K562 (cell line): ENCODE measurements around the gene IRX6. TPM values are rescaled to one million over a fixed set of nuclear protein-coding genes. Genes with fewer than 3 reads are reported as not detected.

ENCODE experiments used
- ATAC-seq: fragments of 200-7000 bp; cut with Tn5 transposase; 3 replicates; pipeline ENCODE4 v1.9.1; 2020; ENCODE audit warnings: moderate library complexity
- BruUV-seq: library from RNA; stranded (reverse); fragments of 400-500 nt; replicated peaks from 2 replicates; lab custom pipeline; 2021; lab: Mats Ljungman, UMichigan
- CTCF ChIA-PET: fragments of 300-600 bp; formaldehyde crosslinking; extraction: SDS; loops from one replicate; lab custom pipeline; 2021; ENCODE audit warnings: low intra/inter-chr PET ratio; lab: Yijun Ruan, JAX
- POLR2A ChIA-PET: fragments of 300-600, 350-650 bp; sonication (Branson Sonifier 250); formaldehyde crosslinking; extraction: SDS; loops from one replicate; lab custom pipeline; 2021; ENCODE audit warnings: antibody characterized with exemption, inconsistent platforms; lab: Yijun Ruan, JAX
- DNase-seq, 4 experiments: peaks; one replicate each; pipeline versions ENCODE4 v3.0.0 to v3.0.0-alpha.2; 2011 to 2018; ENCODE audit warnings: low spot score in 3 of 4, mixed read lengths in 3 of 4; ENCODE audit errors: extremely low read depth in 1 of 4
- FAIRE-seq: peaks from 2 replicates; lab custom pipeline; 2011; peaks lifted over from hg19 to GRCh38; lab: Jason Lieb, UNC
- H2AFZ ChIP-seq: 2 replicates; pipeline ENCODE4 v1.6.0; 2011; ENCODE audit warnings: low read depth, low read length, control low read depth, inconsistent platforms
- H3K27ac ChIP-seq: fragments of 200-600 bp; 3 replicates; pipeline ENCODE4 v1.8.0; 2011; ENCODE audit warnings: low read depth, mild to moderate bottlenecking, control low read depth, inconsistent platforms, low read length, moderate library complexity, mixed read lengths; ENCODE audit errors: extremely low read depth
- H3K27me3 ChIP-seq, 2 experiments: fragments of 300-600 bp in 1 of 2; 2 replicates in 1 of 2; 3 replicates in 1 of 2; pipeline versions ENCODE4 v1.6.0 to v1.8.0; 2011; ENCODE audit warnings: inconsistent platforms in 2 of 2, low read length in 2 of 2, mild to moderate bottlenecking in 1 of 2, mixed read lengths in 1 of 2, moderate library complexity in 1 of 2; ENCODE audit not compliant: control insufficient read depth in 2 of 2, insufficient read depth in 2 of 2
- H3K36me3 ChIP-seq: fragments of 300-600 bp; 3 replicates; pipeline ENCODE4 v1.8.0; 2011; ENCODE audit warnings: mild to moderate bottlenecking, low read length, inconsistent platforms; ENCODE audit not compliant: control insufficient read depth, insufficient read depth
- H3K4me1 ChIP-seq, 2 experiments: fragments of 200-600 bp in 1 of 2; replicated peaks in 1 of 2; 2 replicates in 1 of 2; 3 replicates in 1 of 2; pipeline versions ENCODE4 v1.5.1 to v1.8.0; 2011; ENCODE audit warnings: inconsistent platforms in 2 of 2, low read length in 2 of 2, mild to moderate bottlenecking in 1 of 2, mixed read lengths in 1 of 2, moderate library complexity in 1 of 2; ENCODE audit not compliant: control insufficient read depth in 2 of 2, insufficient read depth in 2 of 2
- H3K4me2 ChIP-seq: 2 replicates; pipeline ENCODE4 v1.6.1; 2011; ENCODE audit warnings: low read length, control low read depth, inconsistent platforms, mixed read lengths; ENCODE audit not compliant: insufficient read depth
- H3K4me3 ChIP-seq: fragments of 200-600 bp; sonication (generic), shearing (Covaris generic); 2 replicates; pipeline ENCODE4 v1.5.1; 2016; ENCODE audit warnings: control low read depth, inconsistent platforms
- H3K79me2 ChIP-seq: fragments of 200-600 bp; 3 replicates; pipeline ENCODE4 v1.8.0; 2011; ENCODE audit warnings: low read length, inconsistent platforms; ENCODE audit not compliant: control insufficient read depth, insufficient read depth
- H3K9ac ChIP-seq, 2 experiments: 2 replicates each; pipeline versions ENCODE4 v1.6.0 to v1.6.1; 2011; ENCODE audit warnings: low read depth in 2 of 2, low read length in 2 of 2, control low read depth in 1 of 2, inconsistent platforms in 1 of 2, mild to moderate bottlenecking in 1 of 2, mixed read lengths in 1 of 2; ENCODE audit not compliant: insufficient read depth in 1 of 2
- H3K9me1 ChIP-seq: one replicate; pipeline ENCODE4 v1.6.0; 2011; ENCODE audit warnings: inconsistent platforms, mild to moderate bottlenecking, low read length, moderate library complexity; ENCODE audit not compliant: control insufficient read depth, insufficient read depth
- H3K9me3 ChIP-seq: replicated peaks from 2 replicates; pipeline ENCODE4 v1.5.1; 2011; ENCODE audit warnings: low read depth, low read length, inconsistent platforms; ENCODE audit not compliant: control insufficient read depth, insufficient read depth
- H4K20me1 ChIP-seq: replicated peaks from 2 replicates; pipeline ENCODE4 v1.6.1; 2011; ENCODE audit warnings: low read length, inconsistent platforms, mixed read lengths; ENCODE audit not compliant: control insufficient read depth, insufficient read depth
- CTCF ChIP-seq, 3 experiments: IDR thresholded peaks in 2 of 3; conservative IDR thresholded peaks in 1 of 3; 2 replicates each; pipeline ENCODE4 v1.5.1; 2011 to 2012; ENCODE audit warnings: low read length in 3 of 3, mild to moderate bottlenecking in 3 of 3, control low read depth in 2 of 3, improper control_type of control experiment in 1 of 3, inconsistent platforms in 1 of 3, low read depth in 1 of 3, mixed read lengths in 1 of 3, moderate library complexity in 1 of 3; ENCODE audit not compliant: insufficient read depth in 2 of 3
- HNRNPLL ChIP-seq: fragments of 200-400 bp; formaldehyde crosslinking; IDR thresholded peaks from 2 replicates; pipeline ENCODE4 v1.6.1; 2017; ENCODE audit warnings: low read length, low read depth, mild to moderate bottlenecking; ENCODE audit not compliant: poor library complexity, severe bottlenecking
- NFXL1 ChIP-seq: fragments of 450-650 bp; formaldehyde crosslinking; IDR thresholded peaks from 2 replicates; pipeline ENCODE4 v1.4.0; 2021; ENCODE audit warnings: mild to moderate bottlenecking
- PBX2 ChIP-seq, 2 experiments: IDR thresholded peaks in 1 of 2; conservative IDR thresholded peaks in 1 of 2; 2 replicates each; pipeline ENCODE4 v1.6.1; 2016; ENCODE audit warnings: low read depth in 2 of 2, mild to moderate bottlenecking in 1 of 2, missing compliant biosample characterization in 1 of 2, missing genetic modification characterization in 1 of 2, moderate library complexity in 1 of 2
- RBFOX2 ChIP-seq: fragments of 200-400 bp; formaldehyde crosslinking; IDR thresholded peaks from 2 replicates; pipeline ENCODE4 v1.6.1; 2017; ENCODE audit warnings: low read depth, mild to moderate bottlenecking, low read length, moderate library complexity
- SLC30A9 ChIP-seq: fragments of 250-450 bp; sonication (Bioruptor Pico); IDR thresholded peaks from 2 replicates; pipeline ENCODE4 v1.8.0; 2022; ENCODE audit warnings: mild to moderate bottlenecking, moderate library complexity
- THAP12 ChIP-seq: fragments of 250-450 bp; sonication (Bioruptor Pico); IDR thresholded peaks from 2 replicates; pipeline ENCODE4 v1.9.0; 2021; ENCODE audit warnings: mild to moderate bottlenecking, inconsistent platforms
- ZNF445 ChIP-seq: fragments of 250-450 bp; sonication (Bioruptor Pico); IDR thresholded peaks from 2 replicates; pipeline ENCODE4 v1.4.0; 2020; ENCODE audit warnings: low read depth, mild to moderate bottlenecking, moderate library complexity
- ZNF696 ChIP-seq: fragments of 250-450 bp; sonication (Bioruptor Pico); conservative IDR thresholded peaks from 2 replicates; pipeline ENCODE4 v1.4.0; 2020; ENCODE audit warnings: mild to moderate bottlenecking, moderate library complexity
- WGBS: fragments of 100-300 bp; shearing (Covaris generic); methylation state at CpG from one replicate; pipeline ENCODE4 v1.1.6; 2016; ENCODE audit warnings: low coverage, mixed read lengths; ENCODE audit not compliant: insufficient coverage; ENCODE audit errors: missing lambda C conversion rate; 5-methylcytosine and 5-hydroxymethylcytosine counted together
- in situ Hi-C: fragments of 300-500 bp; cut with MboI; formaldehyde crosslinking; loops from 4 replicates; pipeline ENCODE4 v1.15.0; 2018; ENCODE audit warnings: inconsistent platforms, mixed read lengths
- intact Hi-C: fragments of 100-400 bp; cut with micrococcal nuclease; formaldehyde crosslinking; loops from 2 replicates; pipeline ENCODE4 v1.14.2; 2022
- polyA plus RNA-seq, 8 experiments: library from polyadenylated mRNA; depleted of rRNA in 4 of 8; stranded (reverse) in 5 of 8; unstranded in 3 of 8; fragments of >200 nt; fragmentation: Nextera tagmentation in 2 of 8; fragmentation: Illumina TruSeq in 1 of 8; extraction: Ambion mirVana in 2 of 8; extraction: Trizol in 1 of 8; gene quantifications; 2 replicates each; pipeline versions ENCODE4 v1.2.1 to v1.2.3, GENCODE V29; 2011 to 2014; ENCODE audit warnings: inconsistent platforms in 1 of 8, missing spikeins in 1 of 8
- total RNA-seq, 7 experiments: library from RNA; depleted of rRNA in 6 of 7; stranded (reverse); fragments of >200 nt in 6 of 7; fragmentation: Illumina TruSeq in 2 of 7; extraction: Trizol in 2 of 7; gene quantifications; 2 replicates each; pipeline versions ENCODE4 v1.2.1 to v1.2.3, GENCODE V29; 2011 to 2021; ENCODE audit warnings: low replicate concordance in 1 of 7

The IRX6 gene
- total and polyA plus RNA-seq, 9 of the 15 experiments (the other 6 are each of a cell fraction or from before 2014, with no cell fraction given): 0.07 to 0.29 (median 0.14) TPM; not detected in 4

GRCh38 chr16:55379876-55380390 is 55.9 kb downstream of the IRX6 start:
- H3K79me2 ChIP-seq: no peaks in the 10 kb centered on the region
- in situ Hi-C loops: no loop called here
- WGBS: 9% methylated on average over 7 of the region's 7 CpGs
- BruUV-seq: no TSS peak
- no peak overlapping the region; a peak in 1 of 4 replicates for H3K9ac ChIP-seq
- H3K27me3 ChIP-seq: peaks cover 0 to 17% of the 10 kb centered on the region in 2 experiments; a peak in 3 of 5 replicates
- ATAC-seq (no peak), FAIRE-seq (no peak), DNase-seq (no peak)
- ChIA-PET POLR2A (interaction anchor here (1.1 kb wide), 1 partner anchor 19 kb away, joined by 3 read pairs; no protein-coding TSS in a partner anchor), CTCF (no interaction called here)
- H4K20me1 ChIP-seq: no peaks in the 10 kb centered on the region
- intact Hi-C loops: no loop called here
- no peaks in the 10 kb centered on the region for H3K9me3 ChIP-seq
- H3K9me1 ChIP-seq: no peaks in the 10 kb centered on the region
- H3K4me2 ChIP-seq: no peak overlapping the region
- H3K4me1 ChIP-seq: peaks cover 0 to 3% of the 10 kb centered on the region in 2 experiments; a peak in 1 of 5 replicates
- no peak overlapping the region for H2AFZ ChIP-seq
- H3K4me3 ChIP-seq: no peak overlapping the region
- no peaks in the 10 kb centered on the region for H3K36me3 ChIP-seq
- H3K27ac ChIP-seq: no peak overlapping the region
- TF ChIP-seq NFXL1 (no peak), ZNF696 (no peak), ZNF445 (CRISPR knock-in tag) (no peak), THAP12 (CRISPR knock-in tag) (no peak), PBX2 (CRISPR knock-in tag; IDR thresholded peaks at IDR 0.05; ENCODE audit: low read depth) (no peak), PBX2 (tag; conservative IDR thresholded peaks at IDR 0.05; ENCODE audit: low read depth) (no peak), CTCF (IDR thresholded peaks at IDR 0.05 in 2 of 3, conservative IDR thresholded peaks at IDR 0.05 in 1 of 3; ENCODE audit: insufficient read depth in 2 of 3, low read depth in 1 of 3, low read length in 3 of 3) (no peak), SLC30A9 (CRISPR knock-in tag) (no peak), RBFOX2 (no peak), HNRNPLL (no peak)
